Measurements from ENCODE around the gene SPTBN5.

Gene SPTBN5

DNA sequence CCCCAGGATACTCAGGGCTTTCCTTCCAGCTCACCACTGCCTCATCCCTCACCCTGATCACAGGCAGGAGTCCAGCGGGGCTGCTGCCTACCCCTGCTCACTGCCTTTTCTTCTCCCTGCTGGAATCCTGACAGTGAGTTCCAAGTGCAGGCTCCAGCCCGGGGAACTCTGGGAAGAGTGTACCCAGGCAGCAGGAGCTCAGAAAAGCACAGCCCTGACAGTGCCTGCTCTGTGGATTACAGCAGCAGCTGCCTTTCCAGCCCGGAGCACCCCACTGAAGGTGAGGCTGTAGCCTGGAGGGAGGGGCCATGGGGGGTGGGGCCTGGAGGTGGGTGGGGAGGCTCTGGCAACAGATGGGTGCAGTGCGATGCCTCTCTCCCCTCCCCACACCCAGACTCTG is 72.0 kb downstream of the SPTBN5 start:
- DNase-seq = no peak

- no peak for DNase-seq
Observed at GRCh38 chr15:41820791-41821423, 72.9 kb downstream of the SPTBN5 start.

DNA sequence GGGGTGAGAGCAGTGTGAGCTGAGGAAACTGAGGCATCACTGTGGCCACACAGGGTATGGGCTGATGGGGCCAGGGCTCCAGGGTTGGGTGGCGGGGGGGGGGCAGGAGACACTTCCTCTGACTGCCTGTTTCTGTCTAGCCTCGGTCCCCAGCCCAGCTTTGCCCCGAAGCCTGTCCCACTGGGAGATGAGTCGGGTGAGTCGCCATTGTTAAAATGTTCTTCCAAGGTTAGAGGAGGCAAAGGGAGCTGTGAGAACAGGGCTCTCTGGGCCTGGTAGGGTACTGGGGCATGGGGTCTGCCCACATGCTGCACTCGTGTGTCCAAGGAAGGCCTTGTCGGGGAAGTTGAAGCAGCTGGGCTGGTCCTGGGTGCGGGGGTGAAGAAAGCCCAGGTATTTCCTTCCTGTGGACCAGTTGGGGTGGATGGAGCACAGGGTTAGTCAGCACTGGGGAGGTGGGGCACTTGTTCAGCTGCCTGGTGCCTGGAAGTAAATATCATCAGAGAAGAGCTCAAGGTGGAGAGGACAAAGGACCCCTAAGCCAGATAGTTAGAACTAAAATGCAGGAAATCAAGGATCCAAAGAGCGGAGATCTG is 74.3 kb downstream of the SPTBN5 start:
- DNase-seq = no peak

GRCh38 chr15:41817781-41818180 is 76.1 kb downstream of the SPTBN5 start:
- DNase-seq = no peak

GRCh38 chr15:41817327-41817726 is 76.5 kb downstream of the SPTBN5 start:
- no peak for DNase-seq

GRCh38 chr15:41816788-41817187 is 77.1 kb downstream of the SPTBN5 start:
- no peak for DNase-seq

- no peak for DNase-seq
Observed at GRCh38 chr15:41814534-41814933, 79.3 kb downstream of the SPTBN5 start.

DNA sequence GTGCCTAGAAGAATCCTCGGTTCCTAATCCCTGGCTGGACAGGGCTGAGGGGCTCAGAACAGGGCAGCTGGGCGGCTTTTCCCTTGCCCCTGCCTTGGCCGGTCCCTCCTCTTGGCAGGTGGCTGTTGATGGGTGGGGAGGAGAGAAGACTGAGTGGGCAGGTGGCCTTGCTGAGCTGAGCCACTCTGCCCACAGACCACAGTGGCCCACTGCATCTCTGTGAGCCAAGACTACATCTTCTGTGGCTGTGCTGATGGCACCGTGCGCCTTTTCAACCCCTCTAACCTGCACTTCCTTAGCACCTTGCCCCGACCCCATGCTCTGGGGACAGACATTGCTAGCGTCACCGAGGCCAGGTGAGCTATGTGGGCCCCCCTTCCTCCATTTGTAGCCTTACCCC is 80.4 kb downstream of the SPTBN5 start:
- DNase-seq = no peak

- no peak for DNase-seq
Observed at GRCh38 chr15:41812820-41813375, 81.0 kb downstream of the SPTBN5 start.

DNA sequence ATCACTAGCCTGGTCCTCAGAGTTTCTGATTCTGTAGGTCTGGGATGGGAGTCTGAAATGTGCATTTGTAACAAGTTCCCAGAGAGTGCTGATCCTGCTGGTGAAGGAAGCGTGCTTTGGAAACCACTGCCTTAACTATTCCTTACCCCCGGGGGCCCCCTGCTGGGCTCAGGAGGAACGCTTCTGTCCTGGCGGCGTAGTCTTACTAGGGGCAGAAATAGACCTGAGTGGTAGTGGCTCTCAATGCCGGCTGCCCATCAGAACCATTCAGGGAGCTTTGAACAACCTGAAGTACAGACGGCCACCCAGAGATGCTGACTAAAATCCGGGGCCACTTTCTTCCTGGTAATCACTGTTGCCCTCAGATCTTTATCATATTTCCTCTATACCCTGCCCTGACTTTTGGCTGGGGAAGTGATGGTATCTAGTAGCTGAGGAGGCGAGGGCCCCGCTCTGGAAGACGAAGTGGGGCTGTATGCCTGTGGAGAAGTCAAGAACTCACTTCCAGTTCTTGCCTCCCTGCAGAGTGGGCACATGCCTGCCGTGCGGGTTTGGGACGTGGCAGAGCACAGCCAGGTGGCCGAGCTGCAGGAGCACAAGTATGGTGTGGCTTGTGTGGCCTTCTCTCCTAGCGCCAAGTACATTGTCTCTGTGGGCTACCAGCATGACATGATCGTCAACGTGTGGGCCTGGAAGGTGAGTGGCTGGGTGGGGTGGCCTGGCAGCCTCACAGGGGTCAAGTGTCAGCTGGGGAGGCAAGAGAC is 82.2 kb downstream of the SPTBN5 start:
- DNase-seq = peak; percentile 56

- DNase-seq = no peak
Observed at GRCh38 chr15:41810651-41811431, 83.0 kb downstream of the SPTBN5 start.

DNA sequence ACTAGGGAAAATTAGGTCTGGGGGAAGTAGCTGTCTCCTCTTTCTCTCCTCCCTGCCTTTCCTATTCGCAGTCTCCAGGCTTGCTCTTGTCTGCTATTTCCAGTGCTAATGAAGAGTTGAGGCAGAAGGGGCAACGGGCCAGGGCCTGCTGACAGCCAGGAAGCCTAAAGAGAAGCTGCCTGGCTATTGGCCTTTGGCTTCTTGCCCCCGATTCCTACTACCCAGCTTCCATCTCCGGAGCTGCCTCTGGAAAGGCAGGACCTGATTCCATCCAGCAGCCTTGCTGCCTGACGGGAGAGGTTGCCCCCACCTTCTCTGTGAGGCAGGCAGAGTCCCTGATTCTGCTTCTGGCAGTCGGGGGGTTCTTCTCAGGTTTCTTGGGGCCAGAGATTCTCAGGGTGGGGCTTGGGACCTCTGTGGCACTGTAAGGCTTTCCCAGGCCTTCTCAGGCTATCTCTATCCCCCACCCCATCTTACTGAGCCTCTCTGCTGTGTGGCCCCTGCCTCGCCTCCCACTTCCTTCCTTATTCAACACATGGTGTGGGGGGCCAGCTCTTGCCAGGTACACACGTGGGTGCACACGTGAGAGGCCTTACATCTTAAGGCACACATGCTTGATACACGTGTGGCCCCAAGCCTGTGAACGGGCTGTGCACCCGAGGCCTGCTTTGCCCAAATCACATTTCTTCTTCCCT is 84.2 kb downstream of the SPTBN5 start:
- DNase-seq = no peak

DNA sequence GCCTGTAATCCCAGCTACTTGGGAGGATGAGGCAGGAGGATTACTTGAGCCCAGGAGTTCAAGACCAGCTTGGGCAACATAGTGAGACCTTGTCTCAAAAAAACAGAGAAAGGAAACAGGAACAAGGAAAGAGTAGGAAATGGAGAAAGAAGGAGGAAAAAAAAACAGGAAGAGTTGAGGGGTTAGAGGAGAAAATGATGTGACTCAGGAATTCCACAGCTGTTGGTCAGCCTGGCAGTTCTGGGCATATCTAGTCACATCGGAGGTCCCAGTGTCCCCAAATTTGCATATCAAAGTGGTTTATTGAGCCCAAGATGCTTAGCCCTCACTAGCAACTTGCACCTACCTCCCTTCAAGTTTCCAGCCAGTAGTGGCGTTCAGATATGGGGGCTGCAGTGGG is 84.7 kb downstream of the SPTBN5 start:
- DNase-seq = no peak

GRCh38 chr15:41806291-41807181 is 87.3 kb downstream of the SPTBN5 start:
- DNase-seq = no peak

- DNase-seq = no peak
Observed at GRCh38 chr15:41805711-41806110, 88.1 kb downstream of the SPTBN5 start.

GRCh38 chr15:41804916-41805666 is 88.8 kb downstream of the SPTBN5 start:
- DNase-seq = no peak

DNA sequence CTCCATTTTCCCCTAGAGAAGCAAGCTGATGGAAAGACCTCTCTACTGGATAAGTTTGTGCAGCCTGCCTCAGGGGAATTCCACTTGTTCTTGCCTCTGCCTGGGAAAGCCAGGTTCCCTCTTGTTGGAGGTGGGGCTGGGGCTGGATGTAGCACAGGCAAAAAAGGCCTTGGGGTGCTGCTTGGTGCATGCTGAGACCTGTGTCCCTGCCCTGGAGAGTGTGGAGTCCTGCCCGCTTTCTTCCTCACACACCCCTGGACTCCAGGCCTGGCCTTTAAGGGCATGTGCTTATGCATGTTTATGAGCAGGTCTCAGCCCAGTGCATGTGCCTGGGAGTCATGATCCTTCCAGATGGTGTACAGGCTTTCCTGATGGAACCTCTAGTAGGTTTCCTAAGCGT is 89.5 kb downstream of the SPTBN5 start:
- DNase-seq = no peak

- no peak for DNase-seq
Observed at GRCh38 chr15:41801850-41802455, 91.9 kb downstream of the SPTBN5 start.

- no peak for DNase-seq
Observed at GRCh38 chr15:41801185-41801584, 92.7 kb downstream of the SPTBN5 start.

- DNase-seq = no peak
Observed at GRCh38 chr15:41799488-41799805, 94.4 kb downstream of the SPTBN5 start.

All from activated effector memory CD4-positive, alpha-beta T cell treated with Interleukin-2 at 50 U/mL for 16 hours (primary cell).